Sigmoid colon (tissue), 4 donors: ENCODE data around the gene MXD3.

ENCODE experiments used
- EP300 ChIP-seq, 4 donors: sonication (generic); formaldehyde crosslinking; IDR thresholded peaks; one replicate each; pipeline ENCODE4 v1.6.1; 2017; ENCODE audit warnings: antibody characterized with exemption in 4 of 4
- TF ChIP-seq, protein P1 (sequence below), 4 experiments: fragments of 450-650 bp in 3 of 4; fragments of 200-600 bp in 1 of 4; IDR thresholded peaks; one replicate each; pipeline ENCODE4 v1.5.1; 2016 to 2019; ENCODE audit warnings: antibody characterized with exemption in 4 of 4, mild to moderate bottlenecking in 3 of 4, moderate library complexity in 2 of 4

DNA sequence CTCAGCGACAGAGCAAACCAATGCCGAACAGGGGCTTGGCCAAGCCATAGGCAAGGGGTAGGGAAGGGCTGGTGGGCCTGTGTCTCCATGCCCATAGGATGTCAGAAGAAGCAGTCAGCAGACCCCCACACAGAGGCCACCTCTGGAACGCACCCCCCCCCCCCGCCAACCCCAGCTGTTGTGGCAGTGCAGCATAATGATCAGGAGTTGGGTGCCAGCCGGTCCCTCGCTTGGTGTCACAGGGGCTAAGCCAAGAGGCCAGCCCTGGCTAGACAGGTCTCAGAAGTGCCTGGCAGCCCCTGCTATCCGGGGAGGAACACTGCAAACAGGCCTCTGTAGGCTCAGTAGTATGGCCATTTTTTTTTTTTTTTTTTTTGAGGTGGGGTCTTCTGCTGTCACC lies 3.7 kb upstream of the MXD3 start:
- TF ChIP-seq EP300 (IDR thresholded peaks at IDR 0.05): no peak
- TF ChIP-seq, protein P1, sequence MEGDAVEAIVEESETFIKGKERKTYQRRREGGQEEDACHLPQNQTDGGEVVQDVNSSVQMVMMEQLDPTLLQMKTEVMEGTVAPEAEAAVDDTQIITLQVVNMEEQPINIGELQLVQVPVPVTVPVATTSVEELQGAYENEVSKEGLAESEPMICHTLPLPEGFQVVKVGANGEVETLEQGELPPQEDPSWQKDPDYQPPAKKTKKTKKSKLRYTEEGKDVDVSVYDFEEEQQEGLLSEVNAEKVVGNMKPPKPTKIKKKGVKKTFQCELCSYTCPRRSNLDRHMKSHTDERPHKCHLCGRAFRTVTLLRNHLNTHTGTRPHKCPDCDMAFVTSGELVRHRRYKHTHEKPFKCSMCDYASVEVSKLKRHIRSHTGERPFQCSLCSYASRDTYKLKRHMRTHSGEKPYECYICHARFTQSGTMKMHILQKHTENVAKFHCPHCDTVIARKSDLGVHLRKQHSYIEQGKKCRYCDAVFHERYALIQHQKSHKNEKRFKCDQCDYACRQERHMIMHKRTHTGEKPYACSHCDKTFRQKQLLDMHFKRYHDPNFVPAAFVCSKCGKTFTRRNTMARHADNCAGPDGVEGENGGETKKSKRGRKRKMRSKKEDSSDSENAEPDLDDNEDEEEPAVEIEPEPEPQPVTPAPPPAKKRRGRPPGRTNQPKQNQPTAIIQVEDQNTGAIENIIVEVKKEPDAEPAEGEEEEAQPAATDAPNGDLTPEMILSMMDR (IDR thresholded peaks at IDR 0.05): no peak
